Pancreas (tissue), 10 donors: ENCODE measurements around the gene DAB2IP. TPM values are rescaled to one million over a fixed set of nuclear protein-coding genes. Genes with fewer than 3 reads are reported as not detected.
A peak's percentile ranks its signal among the peaks of the same experiment; 100 is the strongest.

ENCODE experiments used
- ATAC-seq, 4 donors: fragments of 200-7000 bp; cut with Tn5 transposase; one replicate each; pipeline versions ENCODE4 v1.8.0 to v1.9.1; 2020; ENCODE audit warnings: mild to moderate bottlenecking in 4 of 4, moderate library complexity in 4 of 4
- DNase-seq, 6 donors: peaks; one replicate each; pipeline ENCODE4 v3.0.0-alpha.2; 2020
- FAIRE-seq: peaks from 2 replicates; lab custom pipeline; 2012; peaks lifted over from hg19 to GRCh38; lab: Jason Lieb, UNC
- H3K27ac ChIP-seq, 4 donors: fragments of 200-600 bp; sonication (generic); 1 replicate in 3 of 4; 2 replicates in 1 of 4; pipeline versions ENCODE4 v1.5.0 to v1.8.0; 2020
- H3K27me3 ChIP-seq, 4 donors: fragments of 200-600 bp; one replicate each; pipeline ENCODE4 v1.8.0; 2021
- H3K36me3 ChIP-seq, 3 donors: fragments of 200-600 bp; sonication (generic) in 1 of 3; one replicate each; pipeline versions ENCODE4 v1.5.0 to v1.8.0; 2020 to 2021
- H3K4me1 ChIP-seq, 3 donors: fragments of 200-600 bp; one replicate each; pipeline ENCODE4 v1.8.0; 2021
- H3K4me3 ChIP-seq, 4 donors: fragments of 200-600 bp; sonication (generic) in 2 of 4; one replicate each; pipeline versions ENCODE4 v1.5.0 to v1.8.0; 2020 to 2021
- H3K9me3 ChIP-seq, 4 donors: fragments of 200-600 bp; one replicate each; pipeline ENCODE4 v1.8.0; 2021
- WGBS, 2 donors: extraction: QIAGEN DNeasy Blood & Tissue Kit; methylation state at CpG; one replicate each; pipeline ENCODE4 v1.1.7; 2013; 5-methylcytosine and 5-hydroxymethylcytosine counted together
- intact Hi-C, 3 donors: fragments of 100-400 bp; cut with DNase I; formaldehyde crosslinking; loops; one replicate each; pipeline versions ENCODE4 v1.11.1 to v1.14.2; 2022
- polyA plus RNA-seq, 2 donors: library from polyadenylated mRNA; stranded (reverse); fragments of 200-250 nt; gene quantifications; one replicate each; pipeline ENCODE4 v1.2.3, GENCODE V29; 2013
- total RNA-seq, 6 donors: library from RNA; stranded (reverse); fragmentation: NEBNext Ultra II Directional in 4 of 6; extraction: Animal tissue kit (Norgen Biotek cat#: 25700) in 4 of 6; gene quantifications; one replicate each; pipeline versions ENCODE4 v1.2.1 to v1.2.4, GENCODE V29; 2021 to 2023
- TF ChIP-seq, protein P1 (sequence below), 4 donors: fragments of 200-600 bp; sonication (generic) in 3 of 4; IDR thresholded peaks; one replicate each; pipeline versions ENCODE4 v1.5.0 to v1.8.0; 2021; ENCODE audit warnings: antibody characterized with exemption in 4 of 4
- donor health status: healthy with polysubstance abuse.
- donor health status: DM: no; HTN: no; CAD: no; lungs with moderate emphysema.
- donor health status: DM: no; HTN: no; CAD: no.
- donor health status: control.
- donor health status: control.
- donor health status: Bipolar disorder and iron deficiency.
- donor health status: DM: yes; HTN: yes; CAD: no.
- donor health status: DM: no; HTN: no; CAD: no.
- donor health status: DM: no; HTN: no; CAD: no.
- donor health status: DM: yes; HTN: yes; CAD: no.

The DAB2IP gene
- total and polyA plus RNA-seq, 8 donors: 14.7 to 52.1 (median 25.3) TPM

DNA sequence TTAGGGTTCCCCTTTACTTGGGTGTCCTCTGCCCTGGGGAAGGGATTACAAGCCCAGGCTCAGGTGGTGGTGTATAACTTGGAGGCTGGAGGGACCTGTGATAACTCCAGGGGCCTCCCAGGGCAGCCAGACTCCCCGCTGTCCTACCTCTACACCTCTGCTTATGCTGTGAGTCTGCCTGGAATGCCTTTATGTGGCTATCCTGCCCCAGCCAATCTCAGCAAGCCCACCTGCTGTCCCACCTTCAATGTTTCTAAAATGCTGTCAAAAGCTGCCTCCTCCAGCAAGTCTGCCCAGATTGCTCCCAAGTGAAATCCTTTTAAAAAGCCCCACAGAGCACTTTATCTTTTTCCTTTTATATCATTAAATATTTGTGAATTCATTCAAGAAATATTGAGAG is 39.3 kb downstream of the DAB2IP start:
- H3K36me3 ChIP-seq: no peaks in the 10 kb centered on the region
- peak overlapping the region in 1 of 4 donors; percentile 37 for H3K27ac ChIP-seq
- FAIRE-seq: no peak
- DNase-seq: no peak
- TF ChIP-seq, protein P1, sequence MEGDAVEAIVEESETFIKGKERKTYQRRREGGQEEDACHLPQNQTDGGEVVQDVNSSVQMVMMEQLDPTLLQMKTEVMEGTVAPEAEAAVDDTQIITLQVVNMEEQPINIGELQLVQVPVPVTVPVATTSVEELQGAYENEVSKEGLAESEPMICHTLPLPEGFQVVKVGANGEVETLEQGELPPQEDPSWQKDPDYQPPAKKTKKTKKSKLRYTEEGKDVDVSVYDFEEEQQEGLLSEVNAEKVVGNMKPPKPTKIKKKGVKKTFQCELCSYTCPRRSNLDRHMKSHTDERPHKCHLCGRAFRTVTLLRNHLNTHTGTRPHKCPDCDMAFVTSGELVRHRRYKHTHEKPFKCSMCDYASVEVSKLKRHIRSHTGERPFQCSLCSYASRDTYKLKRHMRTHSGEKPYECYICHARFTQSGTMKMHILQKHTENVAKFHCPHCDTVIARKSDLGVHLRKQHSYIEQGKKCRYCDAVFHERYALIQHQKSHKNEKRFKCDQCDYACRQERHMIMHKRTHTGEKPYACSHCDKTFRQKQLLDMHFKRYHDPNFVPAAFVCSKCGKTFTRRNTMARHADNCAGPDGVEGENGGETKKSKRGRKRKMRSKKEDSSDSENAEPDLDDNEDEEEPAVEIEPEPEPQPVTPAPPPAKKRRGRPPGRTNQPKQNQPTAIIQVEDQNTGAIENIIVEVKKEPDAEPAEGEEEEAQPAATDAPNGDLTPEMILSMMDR (IDR thresholded peaks at IDR 0.05): no peak
- no peak for ATAC-seq
- H3K27me3 ChIP-seq: no peaks in the 10 kb centered on the region
- intact Hi-C loops: no loop called here
- H3K4me1 ChIP-seq: peaks cover 0 to 4% (median 0%) of the 10 kb centered on the region in 3 donors
- WGBS, 2 donors: 100% methylated on average over 1 of the region's 1 CpG
- H3K9me3 ChIP-seq: no peaks in the 10 kb centered on the region
- no peak overlapping the region for H3K4me3 ChIP-seq

DNA sequence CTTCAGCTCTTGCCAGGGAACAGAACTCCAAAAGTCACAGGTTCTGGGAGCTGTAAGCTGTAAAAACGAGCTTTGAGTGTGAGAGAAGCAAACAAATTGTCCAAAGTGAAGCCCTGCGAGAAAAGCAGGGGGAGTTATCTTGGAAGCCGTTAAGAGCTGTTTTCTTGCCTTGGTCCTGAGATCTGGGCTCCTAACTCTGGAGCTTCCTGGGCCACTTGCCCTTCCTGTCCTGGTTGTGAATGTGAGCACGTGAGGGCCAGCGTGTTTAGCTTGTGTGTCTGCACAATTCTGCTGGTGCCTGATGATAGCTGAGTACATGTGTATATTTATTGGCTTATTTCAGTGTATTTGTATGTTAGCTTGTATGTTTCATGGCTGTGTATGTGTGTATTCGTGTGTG is 40.5 kb downstream of the DAB2IP start:
- peaks cover 0 to 4% (median 0%) of the 10 kb centered on the region in 3 donors for H3K4me1 ChIP-seq
- no peaks in the 10 kb centered on the region for H3K9me3 ChIP-seq
- TF ChIP-seq, protein P1 (IDR thresholded peaks at IDR 0.05): no peak
- 56 to 60% methylated on average over 6 of the region's 6 CpGs for WGBS, 2 donors
- DNase-seq (no peak), FAIRE-seq (no peak), ATAC-seq (no peak)
- no peaks in the 10 kb centered on the region for H3K27me3 ChIP-seq
- H3K36me3 ChIP-seq: no peaks in the 10 kb centered on the region
- intact Hi-C loops: no loop called here
- no peak overlapping the region for H3K4me3 ChIP-seq
- peak overlapping the region in 2 of 4 donors; percentile 44 to 70 for H3K27ac ChIP-seq

DNA sequence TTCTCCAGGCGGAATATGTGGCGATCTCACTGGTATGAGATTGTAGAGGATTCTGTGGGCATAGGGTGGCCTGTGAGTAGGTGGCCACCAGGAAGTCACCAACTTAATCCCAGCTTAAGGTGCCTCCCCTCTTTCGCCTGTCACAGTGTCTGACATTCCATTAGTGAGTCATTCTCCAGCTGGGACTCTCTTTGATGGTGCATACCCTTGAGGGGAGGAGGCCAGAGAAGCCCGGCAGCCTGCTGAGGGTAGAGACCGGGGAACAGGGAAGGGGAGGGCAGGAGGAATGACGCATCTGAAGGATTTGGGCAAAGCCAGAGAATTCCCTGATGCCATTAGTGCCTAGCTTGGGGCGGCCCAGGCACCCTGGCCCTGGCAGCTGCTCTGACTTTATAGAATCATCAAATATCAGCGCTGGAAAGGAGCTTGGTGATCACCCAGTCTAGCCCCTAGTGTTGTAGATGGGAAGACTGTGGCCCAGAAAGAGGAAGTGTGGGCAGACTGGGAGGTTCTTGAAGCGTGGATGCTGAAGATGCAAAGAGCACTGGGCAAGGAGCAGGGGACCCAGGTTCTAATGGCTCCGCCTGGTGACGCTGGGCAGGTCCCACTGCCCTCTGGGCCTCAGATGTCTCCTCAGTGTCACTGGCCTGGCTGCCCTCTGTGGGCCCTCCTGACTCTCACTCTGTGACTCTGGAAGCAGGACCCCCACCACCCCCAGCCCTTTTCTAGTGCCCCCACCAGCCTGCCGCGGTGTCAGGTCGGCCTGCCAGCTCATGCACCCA is 41.4 kb downstream of the DAB2IP start:
- Histone ChIP-seq H3K36me3 (no peaks in the 10 kb centered on the region), H3K9me3 (no peaks in the 10 kb centered on the region), H3K4me1 (peaks cover 0 to 4% (median 0%) of the 10 kb centered on the region in 3 donors), H3K27ac (peak overlapping the region in 2 of 4 donors; percentile 44 to 70), H3K4me3 (no peak overlapping the region), H3K27me3 (no peaks in the 10 kb centered on the region)
- ATAC-seq (peak; percentile 66 to 82 (median 74)), DNase-seq (peak in 2 of 6 donors; percentile 28 to 52), FAIRE-seq (no peak)
- TF ChIP-seq, protein P1 (IDR thresholded peaks at IDR 0.05): no peak
- WGBS, 2 donors: 82 to 87% methylated on average over 14 of the region's 14 CpGs
- intact Hi-C loops: no loop called here

DNA sequence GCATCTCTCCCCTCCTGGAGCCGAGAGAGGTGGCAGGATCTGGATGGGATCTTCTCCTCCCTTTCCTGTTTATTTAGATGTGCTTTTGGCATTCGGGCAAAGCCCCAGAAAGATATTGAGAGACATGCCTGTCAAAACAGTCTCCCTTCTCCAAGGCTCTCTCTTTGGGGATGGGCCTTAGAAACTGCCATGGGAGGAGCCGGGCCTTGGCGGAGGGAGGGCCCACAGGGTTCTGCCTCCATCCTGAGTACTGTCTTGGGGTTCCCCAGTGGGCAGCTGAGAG is 41.9 kb downstream of the DAB2IP start:
- 84 to 98% methylated on average over 4 of the region's 4 CpGs for WGBS, 2 donors
- ATAC-seq (no peak), FAIRE-seq (no peak), DNase-seq (peak in 1 of 6 donors; percentile 31)
- Histone ChIP-seq H3K27me3 (no peaks in the 10 kb centered on the region), H3K36me3 (no peaks in the 10 kb centered on the region), H3K9me3 (no peaks in the 10 kb centered on the region), H3K4me1 (peaks cover 0 to 4% (median 0%) of the 10 kb centered on the region in 3 donors), H3K4me3 (no peak overlapping the region), H3K27ac (peak overlapping the region in 2 of 4 donors; percentile 44 to 70)
- intact Hi-C loops: no loop called here
- TF ChIP-seq, protein P1 (IDR thresholded peaks at IDR 0.05): no peak

DNA sequence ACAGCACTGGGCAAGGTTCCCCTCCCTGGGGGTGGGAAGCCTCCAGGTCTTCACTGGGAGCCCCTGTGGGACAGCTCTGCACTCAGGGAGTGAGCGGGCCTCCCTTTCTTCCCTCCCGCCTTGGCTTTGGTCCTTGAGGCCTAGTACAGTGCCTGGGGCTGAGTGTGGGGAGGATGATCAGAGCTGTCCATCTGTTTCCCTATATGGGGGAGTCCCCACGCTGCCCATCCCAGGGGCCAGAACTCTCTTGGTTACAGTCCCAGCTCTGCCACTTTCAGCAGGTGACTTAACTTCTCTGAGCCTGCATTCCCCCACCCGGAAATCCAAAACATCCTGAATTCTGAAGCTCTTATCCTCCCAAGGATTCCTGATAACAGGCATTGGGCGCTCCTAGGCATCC is 42.6 kb downstream of the DAB2IP start:
- no peaks in the 10 kb centered on the region for H3K9me3 ChIP-seq
- H3K27ac ChIP-seq: no peak overlapping the region
- DNase-seq (peak in 1 of 6 donors; percentile 40), ATAC-seq (no peak), FAIRE-seq (no peak)
- intact Hi-C loops: no loop called here
- H3K27me3 ChIP-seq: no peaks in the 10 kb centered on the region
- peaks cover 0 to 4% (median 0%) of the 10 kb centered on the region in 3 donors for H3K4me1 ChIP-seq
- no peaks in the 10 kb centered on the region for H3K36me3 ChIP-seq
- H3K4me3 ChIP-seq: no peak overlapping the region
- TF ChIP-seq, protein P1 (IDR thresholded peaks at IDR 0.05): no peak
- WGBS, 2 donors: 90 to 93% methylated on average over 5 of the region's 5 CpGs
